Retinal pigment epithelial cell (primary cell): ENCODE data around the gene FSHR.

Experiments
- DNase-seq: peaks from one replicate; pipeline ENCODE4 v3.0.0-alpha.2; 2010; ENCODE audit warnings: low read depth
- H3K4me3 ChIP-seq: 2 replicates; pipeline ENCODE4 v1.5.1; 2011; ENCODE audit warnings: mild to moderate bottlenecking, low read length, control low read depth, moderate library complexity
- CTCF ChIP-seq: conservative IDR thresholded peaks from 2 replicates; pipeline ENCODE4 v1.5.1; 2011; ENCODE audit warnings: low read depth, low read length, control low read depth, inconsistent platforms

FSHR gene

DNA sequence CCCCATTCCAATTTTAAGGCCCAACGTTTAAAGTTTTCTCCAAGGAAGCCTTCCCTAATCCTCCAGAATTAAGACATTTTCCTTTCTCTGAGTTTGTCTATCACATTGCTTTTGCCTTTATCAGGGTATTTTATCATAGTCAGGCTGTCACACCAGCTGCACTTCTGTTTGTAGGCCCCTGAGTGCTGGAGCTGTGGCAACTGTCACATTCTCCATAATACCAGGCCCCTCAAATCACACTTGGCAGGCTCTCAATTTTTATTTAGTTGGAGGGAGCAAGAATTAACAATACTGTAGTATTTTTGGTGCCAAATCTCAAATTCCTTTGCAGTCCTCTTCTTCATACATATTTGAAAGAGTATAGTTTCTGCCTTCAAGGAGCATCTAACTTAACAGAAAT, 122.2 kb downstream of the FSHR start:
- TF ChIP-seq CTCF, result no peak
- no peak for DNase-seq

GRCh38 chr2:49029406-49029805, 124.9 kb downstream of the FSHR start:
- TF ChIP-seq CTCF, result no peak
- DNase-seq, result no peak
- no peak overlapping the region for H3K4me3 ChIP-seq

More for the DNA sequence above, 122.2 kb downstream of the FSHR start:
- no peak overlapping the region for H3K4me3 ChIP-seq

DNA sequence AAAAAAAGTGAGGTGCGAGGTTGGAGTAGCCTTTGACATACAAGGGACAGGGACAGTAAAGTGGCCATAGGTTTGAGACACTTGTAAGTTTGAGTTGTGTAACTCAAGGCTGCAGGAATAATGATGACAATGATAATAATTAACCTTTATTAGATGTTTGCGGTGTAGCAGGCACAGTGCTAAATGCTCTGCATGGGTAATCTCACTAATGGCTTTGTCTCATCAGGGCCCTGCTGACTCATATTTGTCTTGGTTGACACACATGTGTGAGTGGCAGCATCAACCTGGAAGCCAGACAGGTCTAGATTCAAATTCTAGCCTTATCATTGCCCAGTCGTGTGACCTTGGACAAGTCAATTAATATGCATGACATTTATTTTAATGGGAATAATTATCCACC, 126.2 kb downstream of the FSHR start:
- TF ChIP-seq CTCF, result no peak
- DNase-seq, result no peak
- no peak overlapping the region for H3K4me3 ChIP-seq

DNA sequence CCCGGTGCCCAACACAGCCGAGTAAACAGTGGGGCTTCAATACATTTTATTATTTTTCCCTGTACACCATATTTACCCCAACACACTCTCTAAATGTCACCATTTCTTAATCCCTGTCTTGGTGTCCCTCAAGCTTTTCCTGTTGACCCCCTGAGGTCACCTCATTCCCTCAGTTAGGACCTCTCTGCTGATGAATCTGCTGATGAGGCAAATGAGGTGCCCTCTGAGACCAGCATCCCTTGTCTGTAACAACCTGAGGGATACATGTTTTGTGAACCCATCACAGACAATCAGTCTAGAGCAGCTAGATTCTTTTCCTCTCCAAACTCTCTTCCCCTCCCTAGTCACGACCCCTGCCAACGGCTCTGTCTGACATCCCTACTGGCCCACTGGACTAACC, 127.6 kb downstream of the FSHR start:
- H3K4me3 ChIP-seq, result no peak overlapping the region
- TF ChIP-seq CTCF, result no peak
- DNase-seq, result no peak

- no peak for TF ChIP-seq CTCF
- no peak overlapping the region for H3K4me3 ChIP-seq
- DNase-seq, result no peak
Measured at GRCh38 chr2:49021271-49021670, 133.0 kb downstream of the FSHR start.

GRCh38 chr2:49005261-49005660, 149.1 kb downstream of the FSHR start:
- no peak overlapping the region for H3K4me3 ChIP-seq
- no peak for TF ChIP-seq CTCF
- DNase-seq, result no peak

GRCh38 chr2:49004036-49004626, 150.2 kb downstream of the FSHR start:
- TF ChIP-seq CTCF, result no peak
- H3K4me3 ChIP-seq, result no peak overlapping the region
- DNase-seq, result no peak
